GM19397 (cell line): Measurements from ENCODE around the gene ZIC5.
"Not testable (repeated sequence)": the region's sequence is repeated elsewhere in the genome, so short reads cannot be mapped to it uniquely, and the experiment has no call there.

ENCODE experiments used
- ATAC-seq: cut with Tn5 transposase; IDR thresholded peaks from one replicate; pipeline ENCODE4 v1.9.1; 2021; ENCODE audit warnings: mild to moderate bottlenecking, moderate library complexity; ENCODE audit not compliant: unreplicated experiment

ZIC5 gene

GRCh38 chr13:99961636-99962035 is 9.9 kb downstream of the ZIC5 start:
- ATAC-seq, result no peak

DNA sequence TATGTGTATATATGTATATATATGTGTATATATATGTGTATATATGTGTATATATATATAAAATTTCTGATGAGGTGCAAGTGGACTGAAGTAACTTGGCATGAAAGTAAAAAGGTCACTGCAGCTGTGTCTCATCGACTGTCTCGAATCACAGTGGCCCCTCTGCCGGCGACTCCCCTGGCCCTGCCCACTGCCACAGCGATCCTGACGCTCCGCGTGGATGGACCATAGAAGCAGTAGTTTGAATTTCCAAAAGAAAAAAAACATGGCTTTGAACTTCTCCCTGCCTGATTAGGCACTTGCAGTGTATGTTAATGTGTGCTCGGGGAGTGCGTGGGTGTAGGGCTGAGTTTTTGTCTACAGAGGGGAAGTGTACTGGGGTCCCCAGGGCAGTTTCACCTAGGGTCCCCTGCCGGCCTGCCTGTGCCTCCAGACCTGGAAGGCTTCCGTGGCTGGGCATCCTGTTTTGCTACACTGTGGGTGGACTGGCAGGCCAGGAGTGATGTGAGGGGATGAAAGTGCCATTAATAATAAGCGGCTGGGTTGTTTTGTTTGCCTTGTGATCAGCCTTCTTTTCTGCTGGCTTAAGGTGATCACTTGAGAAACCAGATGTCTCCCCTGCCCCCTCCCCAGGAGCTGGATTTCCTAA is 10.8 kb downstream of the ZIC5 start:
- ATAC-seq, result no peak

DNA sequence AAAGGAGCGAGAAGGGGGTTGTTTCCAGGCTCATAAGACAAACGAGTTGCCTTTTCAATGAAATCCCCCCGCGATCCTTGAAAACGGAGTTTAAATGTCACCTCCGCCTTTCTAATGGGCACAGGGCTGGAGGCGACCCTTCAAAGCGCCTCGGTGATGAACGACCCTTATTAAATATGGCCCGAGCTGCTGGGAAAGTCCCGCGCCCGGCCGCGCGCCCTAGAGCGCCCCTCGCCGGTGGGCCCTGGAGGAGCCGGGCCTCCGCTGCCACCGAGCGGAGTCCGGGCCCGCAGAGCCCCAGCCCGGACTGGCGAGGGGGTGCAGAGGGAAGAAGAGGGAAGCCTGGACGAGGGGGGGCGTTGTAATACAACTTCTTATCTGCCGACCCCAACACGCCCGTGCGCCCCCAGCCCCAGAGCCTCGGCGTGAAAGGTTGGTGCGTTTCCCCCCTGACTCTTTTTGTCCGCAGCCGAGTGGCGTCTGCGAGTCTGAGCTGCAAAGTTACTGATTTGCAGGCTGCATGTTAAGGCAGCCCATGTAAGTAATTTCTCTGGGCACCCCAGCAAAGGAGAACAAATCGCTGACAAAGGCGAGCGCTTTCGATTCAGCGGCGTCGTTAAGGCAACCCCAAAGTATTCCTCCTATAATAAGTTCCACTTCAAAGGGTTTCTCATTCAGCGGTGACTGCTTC is 11.9 kb downstream of the ZIC5 start:
- ATAC-seq, result no peak

GRCh38 chr13:99959127-99959539 is 12.4 kb downstream of the ZIC5 start:
- no peak for ATAC-seq

DNA sequence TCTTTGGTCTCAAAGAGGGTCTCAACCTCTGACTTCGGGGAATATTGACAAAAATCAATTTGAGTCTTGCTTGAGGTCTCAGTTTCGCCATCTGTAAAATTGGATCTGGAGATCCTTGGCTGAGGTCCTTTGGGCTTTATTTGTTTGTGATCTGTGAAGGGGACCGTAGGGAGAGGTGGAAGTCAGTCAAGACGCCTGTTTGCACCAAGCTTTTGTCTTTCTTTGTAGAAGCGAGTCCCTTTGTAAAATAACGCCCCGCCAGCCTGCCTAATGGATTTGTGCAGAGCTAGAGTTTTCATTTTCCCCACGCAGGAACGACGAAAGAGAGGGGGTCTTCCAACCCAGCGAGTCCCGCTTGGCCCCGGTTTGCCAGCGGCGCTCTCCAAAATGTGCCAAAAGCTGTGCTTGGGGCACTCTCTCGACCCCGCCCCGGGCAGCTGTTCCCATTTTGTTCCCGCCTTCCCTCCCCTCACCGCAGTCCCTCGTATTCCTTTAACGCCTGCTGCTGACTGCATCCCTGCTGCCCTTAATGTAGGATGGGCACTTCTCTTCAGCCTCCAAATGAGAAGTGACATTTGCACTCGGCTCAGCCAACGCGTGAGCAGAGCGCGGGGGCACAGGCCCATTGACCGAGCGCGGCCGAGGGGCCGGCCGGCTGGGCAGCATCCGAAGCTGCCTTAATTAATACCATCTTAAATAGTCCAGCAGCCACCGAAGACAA is 13.0 kb downstream of the ZIC5 start:
- no peak for ATAC-seq

DNA sequence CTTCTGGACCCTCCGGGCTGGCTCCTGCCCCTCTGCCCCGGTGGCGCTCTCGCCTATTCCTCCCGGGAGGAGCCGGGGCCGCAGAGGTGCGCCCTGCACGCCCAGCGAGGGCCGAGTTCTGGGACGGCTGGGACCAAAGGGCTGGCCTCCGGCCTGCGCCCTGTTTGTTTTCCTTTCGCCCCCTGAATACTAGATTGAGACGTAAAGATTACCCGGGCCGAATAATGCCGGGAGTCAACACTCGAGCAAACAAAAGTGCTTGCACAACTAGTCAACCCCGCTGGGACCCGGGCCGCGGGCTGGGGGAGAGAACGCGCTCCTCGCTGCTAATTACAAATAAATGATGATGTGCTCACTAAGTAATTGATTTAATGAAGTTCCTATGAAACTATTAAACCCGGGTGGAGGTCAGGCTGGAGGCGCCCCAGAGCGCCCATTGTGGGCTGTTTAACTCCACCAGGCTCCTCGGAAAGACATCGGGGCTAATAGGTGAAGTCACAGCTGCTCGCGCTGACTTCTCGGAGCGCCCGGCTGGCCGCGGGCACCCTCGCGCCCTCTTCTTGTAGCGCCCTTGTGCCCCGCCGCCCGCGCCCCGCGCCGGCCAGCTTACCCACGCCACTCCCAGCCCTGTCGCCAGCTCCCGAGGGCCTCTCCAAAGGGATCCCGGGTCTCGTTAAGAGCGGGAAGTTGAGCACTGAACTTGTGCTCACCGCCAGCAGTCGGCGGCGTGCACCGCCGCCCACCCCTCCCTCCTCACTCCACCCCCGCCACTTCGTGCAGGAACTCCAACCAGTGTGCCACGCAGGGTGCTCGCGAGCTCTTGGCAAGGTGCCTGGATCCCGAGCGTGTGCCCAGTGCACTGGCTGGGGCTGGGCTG is 14.9 kb downstream of the ZIC5 start:
- no peak for ATAC-seq

DNA sequence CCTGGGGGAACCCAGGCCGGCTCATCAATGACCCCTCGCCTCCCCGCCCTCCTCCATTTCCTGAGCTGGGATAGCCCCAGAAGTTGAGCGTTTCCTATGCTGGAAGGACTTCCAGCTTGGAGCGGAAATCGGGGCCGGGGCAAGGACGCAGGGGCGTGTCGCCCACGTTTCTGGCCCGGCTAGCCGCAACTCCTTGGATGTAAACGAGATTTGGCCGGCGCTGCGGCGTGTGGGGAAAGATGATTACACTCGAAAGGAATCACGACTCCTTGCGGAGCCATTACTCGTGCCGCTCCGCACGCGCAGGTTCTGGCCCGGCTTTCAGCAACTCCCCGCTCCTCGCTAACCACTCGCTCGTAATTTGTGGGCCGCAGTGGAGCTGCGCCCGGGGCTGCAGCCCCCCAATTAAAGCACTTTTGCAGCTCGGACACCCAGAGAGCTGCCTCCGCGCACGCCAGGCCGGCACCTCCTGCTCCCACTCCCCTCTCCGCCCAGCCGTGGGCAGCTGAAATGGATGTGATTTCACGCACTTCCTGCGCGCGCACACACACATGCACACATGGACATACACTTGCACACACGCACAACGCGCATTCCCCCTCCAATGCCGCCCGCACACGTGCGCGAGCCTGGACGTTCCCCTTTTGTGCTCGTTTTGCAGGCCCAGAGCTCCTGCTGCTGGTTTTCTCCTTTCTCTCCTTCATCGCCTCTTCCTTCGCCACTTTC is 15.7 kb downstream of the ZIC5 start:
- ATAC-seq, result no peak

GRCh38 chr13:99955107-99955746 is 16.3 kb downstream of the ZIC5 start:
- no peak for ATAC-seq

DNA sequence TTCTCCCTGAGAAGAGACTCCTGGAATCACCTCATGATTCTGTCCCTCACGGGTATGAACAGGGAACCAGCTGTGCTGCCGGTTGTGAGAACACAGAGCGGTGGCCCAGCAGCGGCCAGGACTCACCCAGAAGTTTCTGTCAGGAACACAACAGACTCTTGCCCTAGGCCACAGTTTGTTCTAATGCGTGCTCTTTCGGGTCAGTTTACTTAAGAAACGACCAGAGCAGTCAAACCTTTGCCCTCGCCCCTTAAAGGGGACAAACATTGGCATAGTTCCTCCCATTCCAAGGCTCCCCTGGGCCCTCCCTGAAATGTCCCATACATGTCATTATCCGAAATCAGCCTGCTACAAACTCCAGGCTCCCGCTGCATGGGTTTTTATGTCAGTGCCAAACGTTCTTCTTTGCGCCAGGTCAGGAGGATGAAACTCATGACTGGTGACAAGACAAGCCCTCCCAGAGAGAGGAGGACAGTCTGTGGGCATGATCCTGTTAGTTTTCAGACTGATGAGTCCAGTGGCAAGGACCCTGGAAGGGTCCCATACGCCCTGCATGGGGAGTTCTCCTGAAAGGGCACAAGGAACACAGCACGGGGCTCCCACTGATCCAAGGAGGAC is 18.3 kb downstream of the ZIC5 start:
- no peak for ATAC-seq

DNA sequence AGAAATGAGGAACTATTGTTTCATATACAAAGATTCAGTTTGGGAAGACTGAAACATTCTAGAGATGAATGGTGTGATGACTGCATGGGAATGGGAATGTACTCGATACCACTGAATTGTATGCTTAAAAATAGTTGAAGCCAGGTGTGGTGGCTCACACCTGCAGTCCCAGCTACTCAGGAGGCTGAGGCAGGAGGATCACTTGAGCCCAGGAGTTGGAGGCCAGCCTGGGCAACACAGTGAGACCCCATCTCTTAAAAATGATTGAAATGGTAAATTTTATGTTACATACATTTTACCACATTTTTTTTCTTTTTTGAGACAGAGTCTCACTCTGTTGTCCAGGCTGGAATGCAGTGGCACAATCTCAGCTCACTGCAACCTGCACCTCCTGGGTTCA is 19.9 kb downstream of the ZIC5 start:
- not testable (repeated sequence) for ATAC-seq

GRCh38 chr13:99949679-99950413 is 21.7 kb downstream of the ZIC5 start:
- ATAC-seq, result no peak

- no peak for ATAC-seq
Observed at GRCh38 chr13:99948907-99949678, 22.5 kb downstream of the ZIC5 start.

DNA sequence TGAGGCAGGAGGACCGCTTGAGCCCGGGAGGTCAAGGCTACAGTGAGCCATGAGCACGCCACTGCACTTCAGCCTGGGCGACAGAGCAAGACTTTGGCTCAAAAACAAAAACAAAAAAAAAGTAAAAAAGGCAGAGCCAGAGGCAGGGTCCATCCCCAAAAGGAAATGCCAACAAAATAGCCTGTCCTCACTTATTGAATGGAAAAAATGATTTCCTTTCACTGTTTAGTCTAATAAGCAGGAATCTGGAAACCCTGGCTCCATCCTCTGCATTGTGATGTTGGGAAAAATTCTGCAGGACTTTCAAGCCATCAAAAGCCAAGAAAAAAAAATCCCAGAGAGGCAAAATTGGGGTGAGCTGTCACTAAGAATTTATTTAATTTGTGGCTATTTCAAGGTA is 23.2 kb downstream of the ZIC5 start:
- ATAC-seq, result no peak

DNA sequence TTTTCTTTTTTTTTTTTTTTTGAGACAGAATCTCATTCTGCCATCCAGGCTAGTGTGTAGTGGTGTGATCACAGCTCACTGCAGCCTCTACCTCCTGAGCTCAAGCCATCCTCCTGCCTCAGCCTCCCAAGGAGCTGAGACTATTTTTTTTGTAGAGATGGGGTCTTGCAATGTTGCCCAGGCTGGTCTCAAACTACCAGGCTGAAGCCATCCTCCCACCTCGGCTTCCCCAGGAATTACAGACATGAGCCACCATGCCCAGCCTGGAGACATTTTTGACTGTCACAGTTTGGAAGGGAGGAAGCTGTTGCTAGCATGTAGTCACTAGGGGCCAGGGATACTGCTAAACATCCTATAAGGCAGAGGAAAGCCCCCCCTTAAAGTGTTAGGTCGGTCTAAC is 23.9 kb downstream of the ZIC5 start:
- ATAC-seq, result no peak

DNA sequence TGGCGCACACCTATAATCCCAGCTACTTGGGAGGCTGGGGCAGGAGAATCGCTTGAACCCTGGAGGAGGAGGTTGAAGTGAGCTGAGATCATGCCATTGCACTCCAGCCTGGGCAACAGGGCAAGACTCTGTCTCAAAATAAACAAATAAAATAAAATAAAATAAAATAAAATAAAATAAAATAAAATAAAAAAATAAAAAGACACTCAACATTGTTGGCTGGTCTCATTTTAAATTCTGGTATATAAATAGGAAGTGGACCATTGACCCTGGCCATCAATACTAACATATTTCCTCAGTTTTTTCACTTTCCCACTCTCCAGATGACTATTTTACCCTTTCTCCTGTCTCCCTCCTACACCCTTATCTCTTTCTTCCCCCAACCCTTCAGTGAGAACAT is 26.1 kb downstream of the ZIC5 start:
- not testable (repeated sequence) for ATAC-seq

DNA sequence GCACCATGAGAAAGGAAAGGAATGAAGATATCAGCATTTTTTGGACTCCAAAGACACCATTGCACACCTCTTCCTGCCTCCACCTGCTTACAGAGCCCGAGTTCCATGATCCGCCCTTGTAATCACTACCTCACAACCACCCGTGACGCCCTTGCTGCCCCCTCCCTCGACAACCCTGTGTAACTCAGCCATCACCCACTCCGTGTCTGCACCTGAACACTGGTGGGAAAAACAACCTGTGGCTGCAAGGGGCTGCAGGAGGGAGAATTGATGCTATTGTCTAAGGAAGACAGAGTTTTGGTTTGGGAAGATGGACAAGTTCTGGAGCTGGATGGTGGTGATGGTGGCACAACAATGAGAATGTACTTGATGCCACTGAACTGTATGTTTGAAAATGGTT is 27.0 kb downstream of the ZIC5 start:
- no peak for ATAC-seq

DNA sequence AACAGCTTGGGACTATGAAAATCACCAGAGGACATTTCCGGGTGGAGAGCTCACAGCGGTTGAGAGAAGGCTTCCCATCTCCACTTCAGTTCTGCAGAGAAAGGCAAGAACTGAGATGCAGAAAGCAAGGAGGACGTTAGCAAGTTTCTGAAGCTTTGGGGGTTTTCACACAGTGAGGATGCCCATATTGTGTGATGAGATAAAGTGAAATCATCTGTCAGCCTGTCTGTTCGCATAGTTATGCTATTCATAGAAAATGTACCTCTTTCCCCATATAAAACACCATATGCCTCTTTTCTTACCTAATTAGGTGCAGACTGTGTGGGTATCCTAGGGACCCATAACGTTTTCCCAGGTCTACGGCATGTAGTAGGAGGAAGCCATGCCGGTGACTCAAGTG is 27.5 kb downstream of the ZIC5 start:
- no peak for ATAC-seq

DNA sequence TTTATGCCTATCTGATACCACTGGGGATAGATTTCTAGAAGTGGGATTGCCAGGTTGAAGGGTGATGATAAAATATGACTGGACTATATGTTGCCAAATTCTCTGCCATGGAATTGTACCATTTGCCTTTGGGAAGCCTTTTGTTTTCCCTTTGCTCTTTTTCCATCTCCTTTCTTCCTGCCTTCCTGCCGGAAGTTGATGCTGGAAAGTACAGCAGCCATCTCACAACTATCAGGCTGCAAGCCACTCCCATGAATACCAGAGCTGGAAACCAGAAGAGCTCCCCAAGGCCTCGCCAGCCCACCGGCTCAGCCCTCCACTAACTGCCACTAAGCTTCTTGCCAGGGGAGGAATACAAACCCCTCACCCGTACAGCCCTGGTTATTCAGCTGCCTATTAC is 29.7 kb downstream of the ZIC5 start:
- no peak for ATAC-seq
